NB4 (cell line): ENCODE data around the gene CAPSL.
"Not testable (repeated sequence)": the region's sequence is repeated elsewhere in the genome, so short reads cannot be mapped to it uniquely, and the experiment has no call there.

Source experiments
- DNase-seq: peaks from one replicate; pipeline ENCODE4 v3.0.0; 2010; ENCODE audit warnings: low read depth
- H3K4me3 ChIP-seq: one replicate; pipeline ENCODE4 v1.5.1; 2011; ENCODE audit warnings: mild to moderate bottlenecking, low read depth, low read length, moderate library complexity
- MYC ChIP-seq: IDR thresholded peaks from 2 replicates; pipeline ENCODE4 v1.6.1; 2011; ENCODE audit warnings: low read depth, low read length
- POLR2A ChIP-seq: IDR thresholded peaks from 2 replicates; pipeline ENCODE4 v1.6.1; 2011; ENCODE audit warnings: mild to moderate bottlenecking; ENCODE audit not compliant: insufficient read length; ENCODE audit errors: extremely low read depth
- TF ChIP-seq, protein P1 (sequence below): IDR thresholded peaks from 2 replicates; pipeline ENCODE4 v1.6.1; 2011; ENCODE audit warnings: low read depth, low read length
- TF ChIP-seq, protein P2 (sequence below): IDR thresholded peaks from one replicate; pipeline ENCODE4 v1.5.1; 2012; ENCODE audit warnings: low read depth, low read length

The CAPSL gene

DNA sequence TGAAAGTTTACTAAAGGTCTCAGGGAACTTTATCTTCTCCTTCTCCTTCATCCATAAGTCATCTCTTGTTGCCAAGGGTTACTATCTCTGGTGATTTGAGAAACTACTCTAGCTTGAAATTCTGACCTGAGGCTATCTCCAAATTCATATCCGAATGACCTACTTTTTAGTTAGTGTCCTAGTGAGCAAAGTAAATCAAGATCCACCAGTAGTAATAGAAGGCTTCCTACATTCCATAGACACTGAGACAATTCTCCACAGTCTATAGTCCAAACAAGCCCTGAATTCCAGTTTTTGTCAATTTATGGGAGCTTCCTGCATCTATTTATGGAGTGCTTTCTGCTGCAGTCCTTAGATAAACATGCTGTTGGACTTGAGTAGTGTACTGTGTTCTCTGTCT, 76.7 kb downstream of the CAPSL start:
- TF ChIP-seq, protein P1, sequence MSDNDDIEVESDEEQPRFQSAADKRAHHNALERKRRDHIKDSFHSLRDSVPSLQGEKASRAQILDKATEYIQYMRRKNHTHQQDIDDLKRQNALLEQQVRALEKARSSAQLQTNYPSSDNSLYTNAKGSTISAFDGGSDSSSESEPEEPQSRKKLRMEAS: no peak
- TF ChIP-seq, protein P2, sequence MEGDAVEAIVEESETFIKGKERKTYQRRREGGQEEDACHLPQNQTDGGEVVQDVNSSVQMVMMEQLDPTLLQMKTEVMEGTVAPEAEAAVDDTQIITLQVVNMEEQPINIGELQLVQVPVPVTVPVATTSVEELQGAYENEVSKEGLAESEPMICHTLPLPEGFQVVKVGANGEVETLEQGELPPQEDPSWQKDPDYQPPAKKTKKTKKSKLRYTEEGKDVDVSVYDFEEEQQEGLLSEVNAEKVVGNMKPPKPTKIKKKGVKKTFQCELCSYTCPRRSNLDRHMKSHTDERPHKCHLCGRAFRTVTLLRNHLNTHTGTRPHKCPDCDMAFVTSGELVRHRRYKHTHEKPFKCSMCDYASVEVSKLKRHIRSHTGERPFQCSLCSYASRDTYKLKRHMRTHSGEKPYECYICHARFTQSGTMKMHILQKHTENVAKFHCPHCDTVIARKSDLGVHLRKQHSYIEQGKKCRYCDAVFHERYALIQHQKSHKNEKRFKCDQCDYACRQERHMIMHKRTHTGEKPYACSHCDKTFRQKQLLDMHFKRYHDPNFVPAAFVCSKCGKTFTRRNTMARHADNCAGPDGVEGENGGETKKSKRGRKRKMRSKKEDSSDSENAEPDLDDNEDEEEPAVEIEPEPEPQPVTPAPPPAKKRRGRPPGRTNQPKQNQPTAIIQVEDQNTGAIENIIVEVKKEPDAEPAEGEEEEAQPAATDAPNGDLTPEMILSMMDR: no peak
- TF ChIP-seq MYC (no peak), POLR2A (no peak)
- no peak for DNase-seq
- H3K4me3 ChIP-seq: no peak overlapping the region

DNA sequence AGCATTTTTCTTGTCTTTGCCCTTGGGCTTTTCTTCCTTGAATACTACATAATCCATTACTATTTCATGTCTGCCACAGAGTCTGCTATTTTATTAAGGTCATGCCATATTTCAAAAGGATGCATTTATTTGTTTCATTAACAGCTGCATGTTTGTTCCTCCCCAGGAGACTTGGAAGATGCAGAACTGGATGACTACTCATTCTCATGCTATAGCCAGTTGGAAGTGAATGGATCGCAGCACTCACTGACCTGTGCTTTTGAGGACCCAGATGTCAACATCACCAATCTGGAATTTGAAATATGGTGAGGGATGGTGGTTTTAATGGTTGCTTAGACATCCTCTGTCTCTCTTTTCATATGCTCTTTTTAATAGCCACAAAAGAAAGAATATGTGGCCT, 77.7 kb downstream of the CAPSL start:
- H3K4me3 ChIP-seq: no peak overlapping the region
- no peak for DNase-seq
- TF ChIP-seq, protein P1: no peak
- TF ChIP-seq POLR2A (no peak), MYC (no peak)
- TF ChIP-seq, protein P2: no peak

DNA sequence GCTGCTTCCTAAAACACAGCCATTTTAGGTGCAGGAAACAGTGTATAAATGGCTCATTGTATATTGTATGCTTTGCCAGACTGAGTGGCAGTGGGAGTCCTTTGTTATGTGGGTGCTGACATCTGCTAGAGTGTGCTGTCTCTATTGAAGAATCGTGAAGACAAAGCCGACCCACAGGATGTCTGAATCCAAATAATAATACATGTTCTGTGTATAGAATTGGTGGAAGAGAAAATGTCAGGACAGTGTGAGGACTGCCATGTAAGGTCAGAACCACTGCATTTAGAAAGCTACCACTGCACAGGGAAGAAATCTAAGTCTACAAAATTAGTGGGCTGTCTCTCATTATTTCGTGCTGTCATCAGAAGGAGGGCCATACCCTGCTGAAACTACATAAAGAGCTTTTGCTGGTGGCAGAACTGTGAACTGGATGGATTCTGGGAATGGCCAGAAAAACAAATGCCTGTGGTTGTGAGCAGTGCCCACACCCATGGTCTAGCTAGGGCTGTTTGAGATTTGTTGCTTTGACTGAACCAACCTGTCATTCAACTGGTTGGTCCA, 79.2 kb downstream of the CAPSL start:
- H3K4me3 ChIP-seq: no peak overlapping the region
- DNase-seq: no peak
- TF ChIP-seq POLR2A: no peak
- TF ChIP-seq, protein P2: no peak

DNA sequence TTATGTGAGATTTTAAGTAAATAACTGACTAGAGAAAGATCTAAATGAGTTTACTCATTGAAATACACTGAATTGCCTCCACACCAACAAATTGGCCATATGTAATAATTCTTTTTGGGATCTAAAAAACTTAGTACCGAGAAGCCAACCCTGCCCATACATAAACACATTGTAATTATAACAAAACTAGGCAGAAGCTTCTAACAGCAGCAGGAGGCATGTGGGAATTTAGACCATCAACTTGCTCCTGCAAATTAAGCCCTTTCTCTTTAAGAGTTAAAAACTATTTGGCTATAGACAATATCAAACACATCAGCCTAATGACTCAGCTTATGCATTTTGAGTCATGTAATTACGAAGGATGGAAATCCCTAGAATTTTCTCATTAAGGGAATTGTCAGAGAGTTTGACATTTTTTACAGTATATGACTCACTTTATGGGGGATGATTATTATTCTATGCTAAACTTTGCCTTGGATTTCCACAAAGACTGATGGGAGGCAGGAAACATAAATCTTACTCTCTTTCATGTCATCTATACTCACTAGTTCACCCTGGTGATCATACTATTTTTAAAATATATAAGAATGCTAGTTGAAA, 80.7 kb downstream of the CAPSL start:
- TF ChIP-seq, protein P2: no peak
- TF ChIP-seq MYC (no peak), POLR2A (no peak)
- TF ChIP-seq, protein P1: no peak
- no peak overlapping the region for H3K4me3 ChIP-seq
- DNase-seq: no peak

DNA sequence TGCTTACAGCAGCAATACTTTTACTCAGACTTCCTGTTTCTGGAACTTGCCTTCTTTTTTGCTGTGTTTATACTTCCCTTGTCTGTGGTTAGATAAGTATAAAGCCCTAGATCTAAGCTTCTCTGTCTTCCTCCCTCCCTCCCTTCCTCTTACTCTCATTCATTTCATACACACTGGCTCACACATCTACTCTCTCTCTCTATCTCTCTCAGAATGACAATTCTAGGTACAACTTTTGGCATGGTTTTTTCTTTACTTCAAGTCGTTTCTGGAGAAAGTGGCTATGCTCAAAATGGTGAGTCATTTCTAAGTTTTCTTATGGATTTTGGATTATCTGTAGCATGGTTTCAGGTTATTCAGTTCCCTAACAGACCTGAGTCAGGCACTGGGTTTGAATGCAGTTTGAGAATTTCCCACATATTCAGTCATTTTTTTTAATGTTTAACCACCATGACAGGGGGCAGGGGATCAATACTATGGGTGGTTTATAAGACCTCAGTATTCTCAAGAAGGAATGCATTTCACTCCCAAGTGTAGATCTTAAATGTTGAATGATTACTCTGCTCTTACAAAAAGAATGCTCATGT, 81.6 kb downstream of the CAPSL start, which contains the start of gene IL7R:
Gene IL7R (plus strand): TSS at position 127 of the 587 bp plus-strand sequence. CDS start 87 bp downstream, at position 214.
- TF ChIP-seq, protein P1: no peak
- TF ChIP-seq MYC (no peak), POLR2A (no peak)
- TF ChIP-seq, protein P2: no peak
- DNase-seq: peak; percentile 18
- no peak within 1 kb of the TSS for H3K4me3 ChIP-seq

DNA sequence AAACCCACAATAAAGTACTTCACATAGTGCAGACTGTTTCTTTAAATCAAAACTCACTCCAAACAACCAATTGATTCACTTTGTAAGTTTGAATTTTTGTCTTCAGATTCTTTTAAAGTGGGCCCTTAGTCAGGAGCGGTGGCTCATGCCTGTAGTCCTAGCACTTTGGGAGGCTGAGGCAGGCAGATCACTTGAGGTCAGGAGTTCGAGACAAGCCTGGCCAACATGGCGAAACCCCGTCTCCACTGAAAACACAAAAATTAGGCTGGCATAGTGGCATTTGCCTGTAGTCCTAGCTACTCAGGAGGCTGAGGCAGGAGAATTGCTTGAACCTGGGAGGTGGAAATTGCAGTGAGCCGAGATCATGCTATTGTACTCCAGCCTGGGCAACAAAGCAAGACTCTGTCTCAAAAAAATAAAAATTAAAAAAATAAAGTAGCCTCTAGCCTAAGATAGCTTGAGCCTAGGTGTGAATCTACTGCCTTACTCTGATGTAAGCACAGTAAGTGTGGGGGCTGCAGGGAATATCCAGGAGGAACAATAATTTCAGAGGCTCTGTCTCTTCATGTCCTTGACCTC, 82.1 kb downstream of the CAPSL start:
- not testable (repeated sequence) for H3K4me3 ChIP-seq, DNase-seq
